ENCODE measurements around the gene NUB1. TPM values are rescaled to one million over a fixed set of nuclear protein-coding genes. Genes with fewer than 3 reads are reported as not detected.

The NUB1 gene
- polyA plus RNA-seq, 1 experiment, result 44.5 TPM

DNA sequence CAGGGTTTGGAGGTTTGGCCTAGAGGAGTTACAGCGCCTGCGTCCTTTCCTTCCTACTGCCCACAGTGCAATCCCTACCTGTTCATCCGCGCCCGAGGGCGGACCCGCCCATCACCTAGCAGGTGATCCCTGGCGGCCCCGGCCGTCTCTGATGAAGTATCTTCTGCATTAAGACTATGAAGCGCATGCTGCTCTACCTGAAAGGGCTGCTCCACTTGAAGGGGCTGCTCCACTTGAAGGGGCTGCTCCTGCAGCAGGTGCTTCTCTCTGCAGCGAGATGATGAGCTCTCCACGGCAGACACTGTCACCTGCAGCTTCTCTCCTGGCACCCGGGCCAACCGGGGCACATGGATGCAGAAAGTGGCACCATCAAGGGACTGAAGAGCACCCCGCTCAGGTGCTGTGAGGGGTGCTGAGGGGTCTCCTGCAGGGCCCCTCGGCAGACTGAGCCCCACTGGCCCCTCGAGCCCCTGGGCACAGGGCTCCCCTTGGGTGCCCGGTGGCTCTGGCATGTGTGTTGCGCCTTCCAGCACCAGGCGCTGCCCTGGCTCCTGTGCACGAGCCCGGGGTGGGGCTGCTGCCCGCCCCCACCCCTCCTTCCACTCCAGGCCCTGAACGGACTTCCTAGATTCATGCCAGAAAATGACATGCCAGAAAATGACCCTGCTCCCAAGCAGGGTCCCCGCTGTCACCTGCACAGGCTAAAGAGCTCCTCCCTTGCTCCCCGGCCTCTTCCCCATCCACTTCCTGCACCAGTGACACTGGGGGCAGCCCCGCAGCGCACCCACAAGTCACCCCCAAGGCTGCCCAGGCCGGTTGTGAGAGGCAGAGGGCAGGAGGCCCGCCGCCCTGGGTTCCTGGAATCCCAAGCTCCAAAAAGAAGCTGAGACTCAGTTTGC, 38.8 kb downstream of the NUB1 start:
- DNase-seq (ENCODE audit: low read depth), result no peak
- TF ChIP-seq, protein P1, sequence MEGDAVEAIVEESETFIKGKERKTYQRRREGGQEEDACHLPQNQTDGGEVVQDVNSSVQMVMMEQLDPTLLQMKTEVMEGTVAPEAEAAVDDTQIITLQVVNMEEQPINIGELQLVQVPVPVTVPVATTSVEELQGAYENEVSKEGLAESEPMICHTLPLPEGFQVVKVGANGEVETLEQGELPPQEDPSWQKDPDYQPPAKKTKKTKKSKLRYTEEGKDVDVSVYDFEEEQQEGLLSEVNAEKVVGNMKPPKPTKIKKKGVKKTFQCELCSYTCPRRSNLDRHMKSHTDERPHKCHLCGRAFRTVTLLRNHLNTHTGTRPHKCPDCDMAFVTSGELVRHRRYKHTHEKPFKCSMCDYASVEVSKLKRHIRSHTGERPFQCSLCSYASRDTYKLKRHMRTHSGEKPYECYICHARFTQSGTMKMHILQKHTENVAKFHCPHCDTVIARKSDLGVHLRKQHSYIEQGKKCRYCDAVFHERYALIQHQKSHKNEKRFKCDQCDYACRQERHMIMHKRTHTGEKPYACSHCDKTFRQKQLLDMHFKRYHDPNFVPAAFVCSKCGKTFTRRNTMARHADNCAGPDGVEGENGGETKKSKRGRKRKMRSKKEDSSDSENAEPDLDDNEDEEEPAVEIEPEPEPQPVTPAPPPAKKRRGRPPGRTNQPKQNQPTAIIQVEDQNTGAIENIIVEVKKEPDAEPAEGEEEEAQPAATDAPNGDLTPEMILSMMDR (IDR thresholded peaks at IDR 0.05; ENCODE audit: insufficient read depth, low read depth, low read length), result no peak
- H3K27me3 ChIP-seq (ENCODE audit: control insufficient read depth, insufficient read depth, low read length), result peaks cover 15% of the 10 kb centered on the region
- H3K36me3 ChIP-seq (ENCODE audit: control insufficient read depth, insufficient read depth, low read length), result peaks cover 13% of the 10 kb centered on the region
- no peak overlapping the region for H3K4me3 ChIP-seq (ENCODE audit: low read depth, low read length)
- ChIA-PET CTCF (interaction anchor here (0.7 to 6.4 kb wide), 2 partner anchors 9 to 68 kb away, joined by 3 to 22 read pairs; no protein-coding TSS in a partner anchor), POLR2A (no interaction called here)

DNA sequence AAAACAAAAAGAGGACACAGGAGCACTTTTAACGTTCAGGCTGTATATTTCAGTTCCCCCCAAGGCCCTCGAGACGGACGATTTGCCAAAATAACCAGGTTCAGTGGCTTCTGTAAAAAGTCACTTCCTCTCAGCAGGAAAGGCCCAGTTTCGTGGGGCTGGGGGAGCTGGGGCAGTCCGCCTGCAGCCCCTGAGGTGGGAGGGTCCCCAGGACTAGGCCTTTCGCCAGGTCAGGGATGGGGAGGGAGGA, 39.4 kb downstream of the NUB1 start:
- Histone ChIP-seq H3K36me3 (ENCODE audit: control insufficient read depth, insufficient read depth, low read length) (peaks cover 9% of the 10 kb centered on the region), H3K27me3 (ENCODE audit: control insufficient read depth, insufficient read depth, low read length) (peaks cover 15% of the 10 kb centered on the region), H3K4me3 (ENCODE audit: low read depth, low read length) (no peak overlapping the region)
- DNase-seq (ENCODE audit: low read depth), result no peak
- TF ChIP-seq, protein P1 (IDR thresholded peaks at IDR 0.05; ENCODE audit: insufficient read depth, low read depth, low read length), result no peak
- ChIA-PET CTCF (interaction anchor here (0.7 to 6.4 kb wide), 2 partner anchors 10 to 67 kb away, joined by 3 to 22 read pairs; no protein-coding TSS in a partner anchor), POLR2A (no interaction called here)

DNA sequence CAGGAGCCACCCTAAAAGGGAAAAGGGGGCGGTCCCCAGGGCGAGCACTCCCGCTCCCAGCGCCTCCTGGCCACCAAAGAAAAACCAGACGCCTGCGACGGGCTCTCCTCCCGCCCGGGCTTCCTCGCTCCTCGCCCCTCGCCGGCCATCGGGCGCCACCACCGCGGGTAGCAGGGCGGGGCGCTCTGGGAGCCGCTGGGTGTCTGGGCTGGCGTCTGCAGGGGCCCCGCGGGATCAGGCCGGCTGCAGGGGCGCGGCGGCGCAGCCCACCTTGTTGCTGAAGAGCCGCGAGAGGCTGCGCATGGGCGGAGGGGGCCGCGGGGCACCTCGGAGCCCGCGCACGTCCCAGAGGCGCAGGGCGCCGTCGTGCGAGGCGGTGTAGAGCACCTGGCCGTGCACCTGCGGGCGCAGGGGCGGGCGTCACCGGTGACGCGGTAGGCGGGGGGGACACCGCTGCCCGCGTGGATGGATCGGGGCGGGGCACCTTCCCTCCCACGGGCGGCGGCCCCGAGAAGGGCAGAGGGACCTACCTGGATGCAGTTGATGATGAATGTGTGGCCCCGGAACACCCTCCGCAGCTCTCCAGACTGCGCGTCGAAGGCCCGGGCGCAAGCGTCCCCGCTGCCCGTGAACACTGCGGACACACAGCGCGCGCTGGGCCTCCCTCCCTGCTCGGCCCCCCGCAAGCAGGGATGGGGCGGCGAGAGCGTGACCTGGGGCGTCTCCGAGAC, 39.9 kb downstream of the NUB1 start:
- peaks cover 15% of the 10 kb centered on the region for H3K27me3 ChIP-seq (ENCODE audit: control insufficient read depth, insufficient read depth, low read length)
- ChIA-PET CTCF (interaction anchor here (0.7 kb wide), 1 partner anchor 10 kb away, joined by 3 read pairs; no protein-coding TSS in a partner anchor), POLR2A (no interaction called here)
- no peak overlapping the region for H3K4me3 ChIP-seq (ENCODE audit: low read depth, low read length)
- DNase-seq (ENCODE audit: low read depth), result no peak
- H3K36me3 ChIP-seq (ENCODE audit: control insufficient read depth, insufficient read depth, low read length), result peaks cover 5% of the 10 kb centered on the region; the same call in 1 of the 2 replicates
- TF ChIP-seq, protein P1 (IDR thresholded peaks at IDR 0.05; ENCODE audit: insufficient read depth, low read depth, low read length), result no peak

DNA sequence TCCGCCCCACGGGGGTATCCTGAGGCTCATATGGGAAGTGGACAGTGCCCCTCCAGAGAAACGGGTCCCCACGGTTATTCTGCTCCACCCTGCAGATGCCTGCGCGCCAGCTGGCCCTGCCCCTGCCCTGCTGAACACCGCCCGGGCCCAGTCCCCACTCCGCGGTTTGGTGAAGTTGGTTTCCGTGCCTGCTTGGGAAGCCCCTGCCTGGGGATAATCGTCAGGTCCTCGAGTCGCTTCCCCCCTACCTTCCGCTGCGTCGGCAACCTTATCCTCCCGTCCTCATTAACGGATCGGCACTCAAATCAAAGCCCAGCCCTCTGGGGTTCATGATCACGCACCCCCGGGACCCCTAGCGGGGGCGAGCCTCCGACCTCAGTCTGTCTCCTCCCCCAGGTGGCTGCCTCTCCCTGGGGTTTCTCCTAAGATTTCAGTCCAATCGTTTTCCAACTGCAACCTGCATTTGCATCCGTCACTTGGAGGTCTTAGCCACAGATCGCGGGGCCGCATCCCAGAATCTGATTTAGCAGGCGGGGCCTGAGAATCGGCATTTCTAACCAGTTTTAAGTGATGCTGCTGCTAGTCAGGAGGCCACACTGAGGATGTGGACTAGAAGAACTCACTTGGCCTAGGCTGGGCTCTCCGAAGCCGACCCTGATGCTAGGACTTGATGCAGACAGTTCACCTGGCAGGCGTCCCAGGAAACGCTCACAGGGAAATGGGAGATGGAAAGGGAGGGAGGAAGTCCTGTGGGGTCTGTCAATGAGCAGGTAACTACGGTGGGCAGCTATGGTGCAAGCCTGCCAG, 40.7 kb downstream of the NUB1 start:
- ChIA-PET POLR2A (no interaction called here), CTCF (interaction anchor here (0.7 kb wide), 1 partner anchor 66 kb away, joined by 3 read pairs; no protein-coding TSS in a partner anchor)
- TF ChIP-seq, protein P1 (IDR thresholded peaks at IDR 0.05; ENCODE audit: insufficient read depth, low read depth, low read length), result no peak
- peaks cover 3% of the 10 kb centered on the region; the same call in 1 of the 2 replicates for H3K36me3 ChIP-seq (ENCODE audit: control insufficient read depth, insufficient read depth, low read length)
- DNase-seq (ENCODE audit: low read depth), result no peak
- H3K27me3 ChIP-seq (ENCODE audit: control insufficient read depth, insufficient read depth, low read length), result peaks cover 15% of the 10 kb centered on the region
- no peak overlapping the region for H3K4me3 ChIP-seq (ENCODE audit: low read depth, low read length)
